GM18508 (cell line): ENCODE measurements around the gene SESN3.
"Not testable (repeated sequence)": the region's sequence is repeated elsewhere in the genome, so short reads cannot be mapped to it uniquely, and the experiment has no call there.

Experiments
- ATAC-seq: cut with Tn5 transposase; IDR thresholded peaks from one replicate; pipeline ENCODE4 v1.9.1; 2021; ENCODE audit warnings: moderate number of reproducible peaks; ENCODE audit not compliant: insufficient read depth, unreplicated experiment

SESN3 gene

GRCh38 chr11:95156133-95156721, 74.8 kb downstream of the SESN3 start:
- no peak for ATAC-seq

DNA sequence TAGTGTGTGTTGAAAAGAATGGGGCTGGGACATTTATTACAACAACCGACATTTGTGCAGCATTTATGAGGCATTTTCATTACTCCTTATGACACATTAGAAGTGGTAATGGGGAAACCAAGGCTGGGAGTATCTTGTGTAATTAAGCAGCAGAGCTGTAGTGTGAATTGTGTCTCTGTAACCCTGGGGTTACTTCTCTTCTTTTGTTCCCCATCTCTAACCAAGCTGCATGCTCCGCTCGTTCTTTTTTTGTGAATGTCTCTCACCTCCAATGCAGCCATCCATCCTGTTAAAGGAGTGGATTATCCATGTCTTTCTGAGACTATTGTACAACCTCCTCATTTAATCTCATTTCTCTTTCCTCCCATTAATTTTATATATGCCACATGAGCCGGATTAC, 75.6 kb downstream of the SESN3 start:
- ATAC-seq = no peak

DNA sequence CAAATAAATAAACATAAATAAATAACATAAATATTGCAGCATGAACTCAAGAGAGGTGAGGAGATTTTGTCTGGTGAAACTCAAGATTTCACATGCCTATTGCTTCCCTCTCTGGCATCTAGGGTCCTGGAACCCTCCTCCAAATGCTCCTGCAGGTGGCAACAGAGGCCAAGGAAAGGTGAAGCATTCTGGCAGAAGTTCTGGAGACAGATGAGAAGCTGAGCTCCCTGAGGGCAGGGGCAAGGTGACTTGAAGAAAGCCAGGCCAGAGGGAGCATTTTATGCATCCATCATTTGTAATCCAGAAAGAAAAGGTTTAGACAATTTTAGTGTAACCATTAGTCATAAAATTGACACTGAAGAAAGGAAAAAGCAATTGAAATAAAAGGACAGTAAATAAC, 76.5 kb downstream of the SESN3 start:
- ATAC-seq = no peak

DNA sequence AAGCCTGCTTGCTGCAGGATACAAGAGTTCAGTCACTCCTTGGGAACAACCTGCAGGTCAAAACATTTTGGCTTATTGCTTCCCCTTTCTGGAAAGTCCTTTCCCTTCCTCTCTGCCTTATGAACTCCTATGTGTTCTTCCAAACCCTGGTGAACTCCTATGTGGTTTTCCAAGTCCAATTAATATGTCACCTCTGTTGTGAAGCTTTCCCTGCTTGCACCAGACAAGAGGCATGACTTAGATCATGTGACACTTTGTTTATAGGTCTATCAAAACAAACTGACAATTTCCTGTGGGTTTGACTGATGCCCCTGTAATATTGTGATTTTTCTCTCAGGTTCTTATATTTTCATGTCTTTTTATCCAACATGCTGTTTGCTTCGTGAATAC, 77.2 kb downstream of the SESN3 start:
- ATAC-seq = no peak

- ATAC-seq = no peak
Measured at GRCh38 chr11:95152876-95153856, 77.8 kb downstream of the SESN3 start.

DNA sequence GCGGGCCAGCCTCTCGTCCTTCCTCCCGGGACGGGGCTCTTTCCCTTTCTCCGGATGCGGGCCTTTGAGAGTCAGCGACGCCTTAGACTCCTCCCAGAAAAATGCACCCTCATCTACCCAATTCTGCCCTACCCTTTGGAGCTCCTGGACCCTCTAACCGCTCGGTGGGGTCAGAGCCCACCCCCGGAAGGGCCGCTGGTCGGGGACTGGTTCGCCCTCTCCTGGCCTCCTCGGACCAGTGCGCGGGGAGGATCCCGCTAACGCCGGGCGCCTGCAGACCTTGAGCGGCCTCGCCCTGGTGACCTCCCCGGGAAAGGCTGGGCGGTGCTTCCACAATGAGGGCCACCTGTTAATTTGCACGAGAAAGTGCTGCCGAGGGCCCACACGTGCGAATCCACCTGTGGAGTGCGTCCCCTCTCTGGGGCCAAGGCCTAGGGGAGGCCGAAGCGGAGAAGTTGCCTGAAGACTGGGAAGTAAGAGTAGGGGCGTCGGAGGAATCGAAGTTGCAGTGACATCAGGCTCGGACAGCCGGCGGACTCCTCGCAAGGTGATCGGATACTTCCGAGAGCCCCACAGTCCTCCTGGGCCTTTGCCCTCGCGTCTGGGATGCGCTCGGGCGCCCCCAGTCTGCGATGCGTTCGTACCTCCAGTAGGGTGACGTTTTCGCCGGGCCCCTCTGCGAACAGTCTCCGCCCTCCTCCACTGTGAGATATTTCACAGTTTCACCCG, 79.9 kb downstream of the SESN3 start:
- ATAC-seq = peak; percentile 77

DNA sequence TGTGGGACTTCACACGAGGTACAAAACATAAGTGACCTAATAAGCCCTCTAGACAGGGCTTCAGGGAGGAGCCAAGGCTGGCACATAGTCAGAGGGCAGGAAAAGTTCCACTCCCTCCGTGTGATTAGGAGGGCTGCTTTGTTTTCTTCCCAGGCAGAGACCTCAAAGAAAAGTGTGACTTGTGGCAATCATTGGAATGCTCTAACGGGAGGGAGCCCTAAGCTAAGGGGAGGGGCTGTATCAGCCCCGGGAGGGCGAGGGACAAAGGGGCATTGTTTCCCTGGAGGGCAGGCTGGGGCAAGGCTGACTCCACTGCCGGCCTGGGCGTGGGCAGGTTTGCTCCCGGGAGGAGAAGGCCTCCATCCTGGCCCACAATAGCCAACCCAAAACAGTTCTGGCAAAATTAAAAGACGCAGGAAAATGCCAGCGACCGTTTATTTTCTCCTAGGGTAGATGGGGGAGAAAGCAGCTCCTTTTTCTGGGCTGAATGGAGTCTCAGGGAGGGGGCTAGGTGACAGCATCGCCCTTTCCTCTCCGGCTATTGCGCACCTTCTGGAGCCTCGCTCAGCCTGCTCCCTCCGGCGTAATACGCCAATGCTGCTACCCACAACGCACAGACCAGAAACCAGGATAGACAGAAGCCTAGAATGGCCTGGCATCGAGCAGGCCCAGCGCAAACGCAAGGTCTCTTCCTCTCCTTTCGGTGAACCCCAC, 81.2 kb downstream of the SESN3 start:
- no peak for ATAC-seq

DNA sequence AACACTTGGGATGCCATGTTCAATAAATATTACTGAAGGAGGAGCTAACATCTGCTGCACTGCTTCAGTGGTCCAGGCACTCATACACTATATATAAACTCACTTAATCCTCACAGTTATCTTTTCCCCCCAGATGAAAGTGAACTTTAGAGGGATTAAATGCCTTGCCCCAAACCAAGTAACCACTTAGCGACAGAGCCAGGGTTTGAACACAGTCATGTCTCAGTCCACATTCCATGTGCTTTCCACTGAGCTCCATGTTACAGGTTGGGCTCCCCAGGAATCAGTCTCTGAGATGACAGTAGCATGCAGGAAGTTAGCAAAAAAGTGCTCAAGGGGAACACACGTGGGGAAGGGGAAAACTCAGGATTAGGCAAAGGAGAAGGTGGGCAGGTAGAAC, 82.1 kb downstream of the SESN3 start:
- no peak for ATAC-seq

DNA sequence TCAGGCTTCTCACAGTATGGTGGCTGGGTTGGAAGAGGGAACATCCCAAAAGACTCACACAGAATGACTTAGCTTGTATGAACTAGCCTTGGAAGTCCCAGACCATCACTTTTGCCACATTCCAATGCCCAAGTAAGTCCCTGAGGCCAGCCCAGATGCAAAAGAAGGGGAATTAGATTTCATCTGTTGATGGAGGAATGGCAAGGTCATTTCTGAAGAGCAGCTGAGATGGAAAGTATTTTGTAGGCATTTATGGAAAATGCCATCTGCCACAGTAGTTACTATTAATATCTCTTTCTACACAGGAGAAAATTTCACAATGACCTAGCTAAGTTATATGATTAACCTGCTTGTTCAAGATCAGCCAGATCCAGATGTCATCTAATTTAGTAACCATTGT, 82.6 kb downstream of the SESN3 start:
- no peak for ATAC-seq

DNA sequence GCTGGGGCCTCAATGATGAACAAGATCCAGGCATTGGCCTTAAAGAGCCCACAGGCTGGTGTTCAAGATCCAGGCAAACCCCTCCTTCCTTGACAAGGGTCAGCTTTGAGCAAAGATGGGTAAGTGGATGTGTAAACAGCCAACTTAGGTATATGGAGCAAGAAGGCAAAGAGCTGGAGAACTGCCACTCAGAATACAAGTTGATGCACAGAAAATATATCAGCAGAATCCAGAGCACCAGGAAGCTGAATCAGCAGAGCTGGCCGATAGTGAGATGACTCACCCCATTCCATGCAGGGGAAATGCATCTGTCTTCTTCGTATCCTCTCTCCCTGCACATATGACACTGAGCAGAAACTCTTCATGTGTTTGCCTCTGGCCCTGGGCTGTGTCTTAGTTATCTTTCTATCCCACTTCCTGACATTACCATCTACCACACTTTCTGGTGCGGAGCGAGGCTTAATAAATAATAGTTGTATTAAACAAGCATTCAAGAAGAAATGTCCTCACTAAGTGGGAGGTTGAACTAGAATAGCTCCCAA, 83.6 kb downstream of the SESN3 start:
- no peak for ATAC-seq

GRCh38 chr11:95145430-95146060, 85.5 kb downstream of the SESN3 start:
- no peak for ATAC-seq

- ATAC-seq = no peak
Measured at GRCh38 chr11:95144313-95145235, 86.4 kb downstream of the SESN3 start.

- ATAC-seq = no peak
Measured at GRCh38 chr11:95143106-95143681, 87.8 kb downstream of the SESN3 start.

GRCh38 chr11:95142431-95142830, 88.6 kb downstream of the SESN3 start:
- ATAC-seq = no peak

DNA sequence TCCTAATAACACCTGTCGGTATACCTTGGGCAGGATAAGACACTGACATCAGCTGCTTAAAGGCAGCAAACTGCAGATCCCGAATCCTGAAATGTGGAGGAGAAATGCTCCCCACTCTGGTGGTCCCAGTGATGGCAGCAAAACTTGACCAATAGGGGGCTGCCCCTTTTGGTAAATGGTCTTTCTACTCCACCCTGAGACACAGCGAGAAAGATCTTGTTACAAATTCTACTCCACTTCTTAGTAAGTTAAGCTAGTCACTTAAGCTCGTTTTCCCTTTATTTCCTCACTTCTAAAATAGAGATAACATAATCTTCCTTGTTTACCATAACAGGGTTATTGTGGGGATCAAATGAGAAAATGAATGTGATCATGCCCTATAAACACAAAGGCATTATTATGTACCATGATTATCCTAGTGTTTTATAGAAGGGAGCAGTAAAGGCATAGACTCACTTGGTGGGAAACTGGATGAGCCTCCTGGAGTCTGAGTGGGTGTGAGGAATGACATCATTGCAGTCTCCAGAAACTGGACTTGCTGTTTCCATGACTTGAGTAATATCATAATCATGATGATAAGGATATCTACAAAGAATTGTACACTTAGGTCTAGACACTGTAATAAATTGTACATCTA, 90.5 kb downstream of the SESN3 start:
- ATAC-seq = no peak

- peak; percentile 60 for ATAC-seq
Measured at GRCh38 chr11:95138448-95138847, 92.6 kb downstream of the SESN3 start.

DNA sequence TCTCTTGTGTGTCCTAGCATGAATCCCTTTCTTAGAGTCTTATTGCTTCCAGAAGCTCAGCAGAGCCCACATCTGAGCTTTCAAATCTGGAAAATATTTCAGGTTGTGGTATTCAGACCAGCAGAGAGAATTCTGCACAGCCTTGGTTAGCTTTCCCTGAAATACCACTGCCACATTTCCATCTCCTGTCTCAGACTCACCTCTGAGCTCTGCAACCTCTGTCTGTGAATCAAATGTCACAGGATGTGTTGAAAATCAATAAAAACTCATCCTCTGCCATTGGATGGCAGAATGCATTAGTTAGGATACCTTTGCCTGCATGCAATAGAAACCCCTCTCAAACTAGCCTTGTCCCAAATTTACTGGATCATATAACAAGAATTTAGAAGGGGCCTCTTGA, 93.7 kb downstream of the SESN3 start:
- no peak for ATAC-seq

- ATAC-seq = not testable (repeated sequence)
Measured at GRCh38 chr11:95136747-95137146, 94.3 kb downstream of the SESN3 start.
